Endodermal cell (in vitro differentiated cells): ENCODE results near the gene SLIT3. TPM values are rescaled to one million over a fixed set of nuclear protein-coding genes. Genes with fewer than 3 reads are reported as not detected.

Experiments
- DNase-seq: peaks from one replicate; pipeline ENCODE4 v3.0.0-alpha.2; 2017
- H3K27ac ChIP-seq: 2 replicates; pipeline ENCODE4 v1.5.1; 2013; ENCODE audit warnings: mild to moderate bottlenecking, low read depth, low read length, moderate library complexity
- H3K27me3 ChIP-seq: 2 replicates; pipeline ENCODE4 v1.6.1; 2013; ENCODE audit warnings: mild to moderate bottlenecking, low read length, moderate library complexity; ENCODE audit not compliant: insufficient read depth, control insufficient read depth, poor library complexity, severe bottlenecking
- H3K36me3 ChIP-seq: 2 replicates; pipeline ENCODE4 v1.7.0; 2013; ENCODE audit warnings: mild to moderate bottlenecking, low read length, moderate library complexity; ENCODE audit not compliant: control insufficient read depth, insufficient read depth
- H3K4me1 ChIP-seq: one replicate; pipeline ENCODE4 v1.7.0; 2013; ENCODE audit warnings: low read length; ENCODE audit not compliant: control insufficient read depth, insufficient read depth
- H3K4me3 ChIP-seq: 2 replicates; pipeline ENCODE4 v1.5.1; 2013; ENCODE audit warnings: mild to moderate bottlenecking, low read length, moderate library complexity
- H3K9ac ChIP-seq: 2 replicates; pipeline ENCODE4 v1.6.1; 2013; ENCODE audit warnings: mild to moderate bottlenecking, low read length, moderate library complexity; ENCODE audit not compliant: poor library complexity, severe bottlenecking; ENCODE audit errors: extremely low read depth
- H3K9me3 ChIP-seq: 2 replicates; pipeline ENCODE4 v1.6.1; 2013; ENCODE audit warnings: mild to moderate bottlenecking, low read length, moderate library complexity; ENCODE audit not compliant: control insufficient read depth
- H3K27ac Mint-ChIP-seq: 2 replicates; pipeline ENCODE4 v1.8.0; 2020; ENCODE audit warnings: mixed read lengths
- H3K27me3 Mint-ChIP-seq: 2 replicates; pipeline ENCODE4 v1.8.0; 2021; ENCODE audit warnings: mild to moderate bottlenecking, mixed read lengths; ENCODE audit not compliant: insufficient read depth
- H3K36me3 Mint-ChIP-seq: 2 replicates; pipeline ENCODE4 v1.8.0; 2020; ENCODE audit warnings: low read depth, mixed read lengths
- H3K4me1 Mint-ChIP-seq: 2 replicates; pipeline ENCODE4 v1.8.0; 2020; ENCODE audit warnings: mixed read lengths
- H3K4me3 Mint-ChIP-seq: 2 replicates; pipeline ENCODE4 v1.8.0; 2020; ENCODE audit warnings: mild to moderate bottlenecking, moderate library complexity, mixed read lengths
- H3K9me3 Mint-ChIP-seq: 2 replicates; pipeline ENCODE4 v1.8.0; 2020; ENCODE audit warnings: mild to moderate bottlenecking, mixed read lengths
- WGBS, 2 experiments: methylation state at CpG; one replicate each; pipeline versions ENCODE4 v1.1.5 to v1.1.7; 2013; ENCODE audit warnings: missing lambda C conversion rate in 2 of 2, mixed read lengths in 1 of 2; ENCODE audit not compliant: insufficient coverage in 1 of 2, insufficient read length in 1 of 2; 5-methylcytosine and 5-hydroxymethylcytosine counted together
- total RNA-seq, 2 donors: library from RNA; stranded (reverse); fragmentation: NEBNext Ultra II Directional in 1 of 2; extraction: Animal tissue kit (Norgen Biotek cat#: 25700) in 1 of 2; gene quantifications; 2 replicates in 1 of 2; 3 replicates in 1 of 2; pipeline ENCODE4 v1.2.1, GENCODE V29; 2021
- TF ChIP-seq, protein P1 (sequence below): fragments of 200-600 bp; sonication (generic); conservative IDR thresholded peaks from 2 replicates; pipeline ENCODE4 v1.5.0; 2021; ENCODE audit warnings: antibody characterized with exemption, mild to moderate bottlenecking

The SLIT3 gene
- total RNA-seq, 2 donors from 2014 or later = 2.5 to 3.4 TPM

DNA sequence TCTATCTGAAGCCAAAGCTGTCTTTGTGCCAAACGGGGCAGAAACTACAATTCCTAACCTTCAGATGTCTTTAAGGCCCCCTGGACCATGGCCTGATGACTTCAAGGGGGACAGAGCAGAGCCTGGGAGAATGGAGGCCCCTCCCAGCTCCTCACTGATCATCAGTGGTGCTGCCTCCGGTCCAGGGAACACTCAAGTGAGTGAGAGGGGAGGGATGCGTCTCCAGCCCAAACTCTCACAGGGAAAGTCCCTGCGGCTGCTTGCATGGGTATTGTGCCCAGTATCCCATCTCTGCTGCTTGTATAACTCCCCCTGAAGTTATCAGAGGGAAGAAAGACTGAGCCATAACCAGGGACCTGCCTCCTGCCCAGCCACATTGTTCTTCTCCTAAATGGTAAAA lies 490.3 kb downstream of the SLIT3 start:
- H3K36me3 ChIP-seq = no peaks in the 10 kb centered on the region
- no peak overlapping the region for H3K27ac Mint-ChIP-seq
- H3K4me3 ChIP-seq = no peak overlapping the region
- H3K27ac ChIP-seq = no peak overlapping the region
- peaks cover 7% of the 10 kb centered on the region for H3K27me3 ChIP-seq
- peaks cover 35% of the 10 kb centered on the region for H3K4me1 Mint-ChIP-seq
- no peaks in the 10 kb centered on the region for H3K9me3 Mint-ChIP-seq
- DNase-seq = no peak
- peaks cover 24% of the 10 kb centered on the region for H3K4me1 ChIP-seq
- no peaks in the 10 kb centered on the region for H3K36me3 Mint-ChIP-seq
- TF ChIP-seq, protein P1, sequence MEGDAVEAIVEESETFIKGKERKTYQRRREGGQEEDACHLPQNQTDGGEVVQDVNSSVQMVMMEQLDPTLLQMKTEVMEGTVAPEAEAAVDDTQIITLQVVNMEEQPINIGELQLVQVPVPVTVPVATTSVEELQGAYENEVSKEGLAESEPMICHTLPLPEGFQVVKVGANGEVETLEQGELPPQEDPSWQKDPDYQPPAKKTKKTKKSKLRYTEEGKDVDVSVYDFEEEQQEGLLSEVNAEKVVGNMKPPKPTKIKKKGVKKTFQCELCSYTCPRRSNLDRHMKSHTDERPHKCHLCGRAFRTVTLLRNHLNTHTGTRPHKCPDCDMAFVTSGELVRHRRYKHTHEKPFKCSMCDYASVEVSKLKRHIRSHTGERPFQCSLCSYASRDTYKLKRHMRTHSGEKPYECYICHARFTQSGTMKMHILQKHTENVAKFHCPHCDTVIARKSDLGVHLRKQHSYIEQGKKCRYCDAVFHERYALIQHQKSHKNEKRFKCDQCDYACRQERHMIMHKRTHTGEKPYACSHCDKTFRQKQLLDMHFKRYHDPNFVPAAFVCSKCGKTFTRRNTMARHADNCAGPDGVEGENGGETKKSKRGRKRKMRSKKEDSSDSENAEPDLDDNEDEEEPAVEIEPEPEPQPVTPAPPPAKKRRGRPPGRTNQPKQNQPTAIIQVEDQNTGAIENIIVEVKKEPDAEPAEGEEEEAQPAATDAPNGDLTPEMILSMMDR = no peak
- no peak overlapping the region for H3K4me3 Mint-ChIP-seq
- no peaks in the 10 kb centered on the region for H3K9me3 ChIP-seq
- H3K9ac ChIP-seq = no peak overlapping the region
- peaks cover 15% of the 10 kb centered on the region for H3K27me3 Mint-ChIP-seq
- 78 to 100% methylated on average over 1 to 4 of the region's 4 CpGs for WGBS, 2 experiments

DNA sequence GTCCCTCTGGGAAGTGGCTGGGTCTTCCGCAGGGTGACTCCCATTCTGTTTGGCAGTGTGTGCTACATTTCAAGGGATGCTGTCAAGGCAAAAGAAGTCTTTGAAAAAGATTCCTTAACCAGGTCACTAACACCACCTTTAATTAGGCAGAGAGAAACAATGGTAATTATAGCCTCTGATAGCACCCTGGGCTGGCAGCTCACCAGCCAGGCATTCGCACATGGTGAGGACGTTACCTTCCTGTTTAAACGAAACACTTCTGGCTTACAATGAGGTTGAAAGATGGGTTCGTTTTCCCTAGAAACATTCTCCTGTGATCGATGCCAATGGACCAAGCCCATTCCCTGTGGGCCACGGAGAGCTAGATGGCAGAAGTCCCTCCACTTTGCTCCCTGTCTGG lies 491.7 kb downstream of the SLIT3 start:
- Histone ChIP-seq H3K4me1 (peaks cover 24% of the 10 kb centered on the region), H3K9ac (no peak overlapping the region), H3K9me3 (no peaks in the 10 kb centered on the region), H3K27ac (no peak overlapping the region), H3K36me3 (no peaks in the 10 kb centered on the region), H3K27me3 (peaks cover 7% of the 10 kb centered on the region), H3K4me3 (no peak overlapping the region)
- DNase-seq = no peak
- Mint-ChIP-seq H3K27ac (no peak overlapping the region), H3K4me3 (no peak overlapping the region), H3K9me3 (no peaks in the 10 kb centered on the region), H3K27me3 (peaks cover 22% of the 10 kb centered on the region), H3K4me1 (peaks cover 35% of the 10 kb centered on the region), H3K36me3 (no peaks in the 10 kb centered on the region)
- WGBS, 2 experiments = 74 to 87% methylated on average over 7 of the region's 7 CpGs
- TF ChIP-seq, protein P1 = no peak

DNA sequence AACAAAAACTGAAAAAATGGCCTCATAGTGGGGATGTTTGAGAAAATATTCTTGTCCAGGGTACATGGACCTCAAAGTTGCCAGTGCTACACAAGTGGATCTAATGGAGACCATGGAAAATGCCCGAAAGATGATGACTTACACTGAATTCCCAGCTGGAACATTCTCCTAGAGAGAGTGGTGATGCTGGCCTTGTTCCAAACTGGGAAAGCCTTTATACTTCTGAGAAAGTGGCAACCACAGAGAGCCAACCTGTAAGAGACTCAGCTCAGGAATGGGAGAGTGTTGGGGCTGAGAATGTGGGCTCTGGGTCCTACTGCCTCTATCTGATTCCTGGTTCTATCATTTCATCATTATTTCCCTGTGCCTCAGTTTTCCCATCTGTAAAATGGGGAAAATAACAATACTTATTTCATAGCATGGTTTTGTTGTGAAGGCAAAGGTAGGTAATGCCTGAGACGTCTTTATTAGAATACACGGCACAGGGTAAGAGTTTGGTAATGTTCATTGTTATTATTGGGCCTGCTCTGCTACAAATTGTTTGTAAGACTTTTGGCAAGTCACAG lies 492.8 kb downstream of the SLIT3 start:
- DNase-seq = no peak
- TF ChIP-seq, protein P1 = no peak
- Histone ChIP-seq H3K9me3 (no peaks in the 10 kb centered on the region), H3K4me3 (no peak overlapping the region), H3K27me3 (peaks cover 7% of the 10 kb centered on the region), H3K36me3 (no peaks in the 10 kb centered on the region), H3K4me1 (peaks cover 20% of the 10 kb centered on the region), H3K9ac (no peak overlapping the region), H3K27ac (no peak overlapping the region)
- Mint-ChIP-seq H3K4me3 (no peak overlapping the region), H3K36me3 (no peaks in the 10 kb centered on the region), H3K9me3 (no peaks in the 10 kb centered on the region), H3K4me1 (peaks cover 31% of the 10 kb centered on the region), H3K27ac (no peak overlapping the region), H3K27me3 (peaks cover 28% of the 10 kb centered on the region)
- 63 to 100% methylated on average over 2 to 3 of the region's 3 CpGs for WGBS, 2 experiments
